Osteoblast (primary cell): ENCODE measurements around the gene SSTR5. TPM values are rescaled to one million over a fixed set of nuclear protein-coding genes. Genes with fewer than 3 reads are reported as not detected.
"Not testable (repeated sequence)": the region's sequence is repeated elsewhere in the genome, so short reads cannot be mapped to it uniquely, and the experiment has no call there.

Experiments used
- DNase-seq: peaks from one replicate; pipeline ENCODE4 v3.0.0; 2011; ENCODE audit warnings: low spot score, mixed read lengths; ENCODE audit not compliant: insufficient read length; ENCODE audit errors: missing footprints
- H2AFZ ChIP-seq: 2 replicates; pipeline ENCODE4 v1.6.0; 2011; ENCODE audit warnings: mild to moderate bottlenecking, low read length
- H3K27ac ChIP-seq: 2 replicates; pipeline ENCODE4 v1.5.1; 2011; ENCODE audit warnings: mild to moderate bottlenecking, low read depth, low read length, moderate library complexity
- H3K27me3 ChIP-seq: 2 replicates; pipeline ENCODE4 v1.6.0; 2012; ENCODE audit warnings: mild to moderate bottlenecking, control low read depth, inconsistent platforms, low read length, moderate library complexity; ENCODE audit not compliant: insufficient read depth
- H3K36me3 ChIP-seq: 2 replicates; pipeline ENCODE4 v1.5.1; 2011; ENCODE audit warnings: mild to moderate bottlenecking, low read length, control low read depth, moderate library complexity; ENCODE audit not compliant: insufficient read depth
- H3K4me1 ChIP-seq: 2 replicates; pipeline ENCODE4 v1.5.1; 2011; ENCODE audit warnings: mild to moderate bottlenecking, low read length, control low read depth, moderate library complexity; ENCODE audit not compliant: insufficient read depth
- H3K4me2 ChIP-seq: 2 replicates; pipeline ENCODE4 v1.6.0; 2011; ENCODE audit warnings: mild to moderate bottlenecking, low read length; ENCODE audit not compliant: insufficient read depth
- H3K4me3 ChIP-seq: fragments of 200-600 bp; sonication (generic); 3 replicates; pipeline ENCODE4 v1.5.1; 2012; ENCODE audit warnings: mild to moderate bottlenecking, low read length, inconsistent platforms; ENCODE audit not compliant: insufficient read depth
- H3K79me2 ChIP-seq: 2 replicates; pipeline ENCODE4 v1.6.0; 2012; ENCODE audit warnings: mild to moderate bottlenecking, low read length, control low read depth, inconsistent platforms; ENCODE audit not compliant: insufficient read depth
- H3K9me3 ChIP-seq: 2 replicates; pipeline ENCODE4 v1.5.1; 2011; ENCODE audit warnings: low read depth, low read length, control low read depth
- H4K20me1 ChIP-seq: 2 replicates; pipeline ENCODE4 v1.6.0; 2012; ENCODE audit warnings: mild to moderate bottlenecking, low read length, control low read depth; ENCODE audit not compliant: insufficient read depth
- CTCF ChIP-seq: IDR thresholded peaks from 2 replicates; pipeline ENCODE4 v1.5.1; 2011; ENCODE audit warnings: mild to moderate bottlenecking, low read depth, low read length, moderate library complexity; ENCODE audit errors: extremely low read depth
- total RNA-seq: library from RNA; depleted of rRNA; stranded (reverse); fragments of >200 nt; gene quantifications from 2 replicates; pipeline ENCODE4 v1.2.3, GENCODE V29; 2012

Gene SSTR5
- total RNA-seq, 1 donor: not detected

GRCh38 chr16:1090620-1091587, 18.4 kb downstream of the SSTR5 start:
- Histone ChIP-seq H3K9me3 (no peaks in the 10 kb centered on the region), H3K36me3 (no peaks in the 10 kb centered on the region), H4K20me1 (no peaks in the 10 kb centered on the region), H3K79me2 (no peaks in the 10 kb centered on the region), H3K4me2 (no peak overlapping the region), H2AFZ (no peak overlapping the region), H3K27ac (no peak overlapping the region), H3K4me3 (no peak overlapping the region), H3K27me3 (peaks cover 22% of the 10 kb centered on the region), H3K4me1 (no peaks in the 10 kb centered on the region)
- DNase-seq: no peak
- no peak for TF ChIP-seq CTCF

- Histone ChIP-seq H3K79me2 (no peaks in the 10 kb centered on the region), H3K4me2 (no peak overlapping the region), H2AFZ (no peak overlapping the region), H3K4me3 (no peak overlapping the region), H3K27ac (no peak overlapping the region), H4K20me1 (peaks cover 4% of the 10 kb centered on the region), H3K9me3 (no peaks in the 10 kb centered on the region), H3K36me3 (no peaks in the 10 kb centered on the region), H3K4me1 (no peaks in the 10 kb centered on the region), H3K27me3 (peaks cover 32% of the 10 kb centered on the region)
- no peak for DNase-seq
- TF ChIP-seq CTCF: no peak
These were observed 19.5 kb downstream of the SSTR5 start for GRCh38 chr16:1091992-1092552.

- H3K4me1 ChIP-seq, H3K9me3 ChIP-seq, DNase-seq, H3K4me3 ChIP-seq, H3K36me3 ChIP-seq, H4K20me1 ChIP-seq, H2AFZ ChIP-seq, H3K4me2 ChIP-seq, H3K79me2 ChIP-seq, H3K27ac ChIP-seq: not testable (repeated sequence)
- H3K27me3 ChIP-seq: peaks cover 35% of the 10 kb centered on the region
These were observed 20.2 kb downstream of the SSTR5 start for GRCh38 chr16:1092685-1093283.

- no peaks in the 10 kb centered on the region for H3K36me3 ChIP-seq
- no peak for DNase-seq
These were observed 21.0 kb downstream of the SSTR5 start for GRCh38 chr16:1093284-1094123.

More at GRCh38 chr16:1093284-1094123, 21.0 kb downstream of the SSTR5 start:
- Histone ChIP-seq H3K27ac (no peak overlapping the region), H3K4me2 (no peak overlapping the region), H3K27me3 (peaks cover 37% of the 10 kb centered on the region), H3K79me2 (no peaks in the 10 kb centered on the region), H3K4me3 (no peak overlapping the region), H3K9me3 (no peaks in the 10 kb centered on the region), H4K20me1 (peaks cover 4% of the 10 kb centered on the region), H3K4me1 (no peaks in the 10 kb centered on the region), H2AFZ (no peak overlapping the region)
- TF ChIP-seq CTCF: no peak
